Stimulated activated CD4-positive, alpha-beta T cell treated with anti-CD3 and anti-CD28 coated beads, Interleukin-4, amount 100 ng/mL, for 1 hour (primary cell): Measurements from ENCODE around the gene TMEM182.

Experiments
- DNase-seq: peaks from one replicate; pipeline ENCODE4 v3.0.0-alpha.2; 2020

TMEM182 gene

GRCh38 chr2:102803041-102803896 lies 41.4 kb downstream of the TMEM182 start:
- DNase-seq: no peak

GRCh38 chr2:102803897-102804217 lies 42.0 kb downstream of the TMEM182 start:
- no peak for DNase-seq

- peak; percentile 31 for DNase-seq
Measured at GRCh38 chr2:102806250-102806837, 44.5 kb downstream of the TMEM182 start.

GRCh38 chr2:102809291-102810189 lies 47.7 kb downstream of the TMEM182 start:
- DNase-seq: no peak

GRCh38 chr2:102815285-102815684 lies 53.5 kb downstream of the TMEM182 start:
- no peak for DNase-seq

- no peak for DNase-seq
Measured at GRCh38 chr2:102826904-102827303, 65.1 kb downstream of the TMEM182 start.

GRCh38 chr2:102832789-102833188 lies 71.0 kb downstream of the TMEM182 start:
- no peak for DNase-seq

- DNase-seq: no peak
Measured at GRCh38 chr2:102834523-102835273, 72.9 kb downstream of the TMEM182 start.

GRCh38 chr2:102837626-102838198 lies 75.9 kb downstream of the TMEM182 start:
- no peak for DNase-seq

GRCh38 chr2:102839668-102840388 lies 78.0 kb downstream of the TMEM182 start:
- DNase-seq: no peak

- DNase-seq: peak; percentile 9
Measured at GRCh38 chr2:102841107-102841840, 79.4 kb downstream of the TMEM182 start.

GRCh38 chr2:102843764-102844443 lies 82.1 kb downstream of the TMEM182 start:
- DNase-seq: no peak

GRCh38 chr2:102844911-102845310 lies 83.1 kb downstream of the TMEM182 start:
- no peak for DNase-seq

- DNase-seq: peak; percentile 10
Measured at GRCh38 chr2:102848366-102848839, 86.6 kb downstream of the TMEM182 start.

- no peak for DNase-seq
Measured at GRCh38 chr2:102850888-102851287, 89.1 kb downstream of the TMEM182 start.

GRCh38 chr2:102852867-102853266 lies 91.0 kb downstream of the TMEM182 start:
- no peak for DNase-seq
